Cardiac muscle cell (in vitro differentiated cells and primary cell): ENCODE data around the gene PER1. TPM values are rescaled to one million over a fixed set of nuclear protein-coding genes. Genes with fewer than 3 reads are reported as not detected.
A peak's percentile ranks its signal among the peaks of the same experiment; 100 is the strongest.

ENCODE experiments used
- DNase-seq, 2 donors: peaks; one replicate each; pipeline versions ENCODE4 v3.0.0 to v3.0.0-alpha.2; 2010 to 2017; ENCODE audit warnings: low read depth in 1 of 2, low spot score in 1 of 2
- H3K27ac ChIP-seq: fragments of 200-600 bp; sonication (generic); 2 replicates; pipeline ENCODE4 v1.5.1; 2016
- H3K27me3 ChIP-seq: fragments of 200-600 bp; sonication (generic); 2 replicates; pipeline ENCODE4 v1.6.0; 2016; ENCODE audit warnings: control low read depth
- H3K36me3 ChIP-seq: fragments of 200-600 bp; sonication (generic); 2 replicates; pipeline ENCODE4 v1.5.1; 2016; ENCODE audit warnings: control low read depth
- H3K4me1 ChIP-seq: fragments of 200-600 bp; sonication (generic); 2 replicates; pipeline ENCODE4 v1.8.1; 2017; ENCODE audit warnings: low read depth, mild to moderate bottlenecking, mixed run types
- H3K4me3 ChIP-seq: fragments of 200-600 bp; sonication (generic); 2 replicates; pipeline ENCODE4 v1.5.1; 2016; ENCODE audit warnings: mild to moderate bottlenecking
- H3K9me3 ChIP-seq: fragments of 200-600 bp; sonication (generic); 2 replicates; pipeline ENCODE4 v1.5.1; 2017; ENCODE audit warnings: low read depth, mild to moderate bottlenecking, control low read depth
- polyA plus RNA-seq: library from polyadenylated mRNA; unstranded; fragments of >200 nt; fragmentation: Nextera tagmentation; extraction: Ambion mirVana; gene quantifications from 2 replicates; pipeline ENCODE4 v1.2.1, GENCODE V29; 2016
- total RNA-seq: library from RNA; depleted of rRNA; stranded (reverse); fragments of >200 nt; gene quantifications from 2 replicates; pipeline ENCODE4 v1.2.3, GENCODE V29; 2016
- TF ChIP-seq, protein P1 (sequence below): IDR thresholded peaks from 2 replicates; pipeline ENCODE4 v1.5.1; 2012; ENCODE audit warnings: low read depth, mild to moderate bottlenecking, low read length

Gene PER1, protein sequence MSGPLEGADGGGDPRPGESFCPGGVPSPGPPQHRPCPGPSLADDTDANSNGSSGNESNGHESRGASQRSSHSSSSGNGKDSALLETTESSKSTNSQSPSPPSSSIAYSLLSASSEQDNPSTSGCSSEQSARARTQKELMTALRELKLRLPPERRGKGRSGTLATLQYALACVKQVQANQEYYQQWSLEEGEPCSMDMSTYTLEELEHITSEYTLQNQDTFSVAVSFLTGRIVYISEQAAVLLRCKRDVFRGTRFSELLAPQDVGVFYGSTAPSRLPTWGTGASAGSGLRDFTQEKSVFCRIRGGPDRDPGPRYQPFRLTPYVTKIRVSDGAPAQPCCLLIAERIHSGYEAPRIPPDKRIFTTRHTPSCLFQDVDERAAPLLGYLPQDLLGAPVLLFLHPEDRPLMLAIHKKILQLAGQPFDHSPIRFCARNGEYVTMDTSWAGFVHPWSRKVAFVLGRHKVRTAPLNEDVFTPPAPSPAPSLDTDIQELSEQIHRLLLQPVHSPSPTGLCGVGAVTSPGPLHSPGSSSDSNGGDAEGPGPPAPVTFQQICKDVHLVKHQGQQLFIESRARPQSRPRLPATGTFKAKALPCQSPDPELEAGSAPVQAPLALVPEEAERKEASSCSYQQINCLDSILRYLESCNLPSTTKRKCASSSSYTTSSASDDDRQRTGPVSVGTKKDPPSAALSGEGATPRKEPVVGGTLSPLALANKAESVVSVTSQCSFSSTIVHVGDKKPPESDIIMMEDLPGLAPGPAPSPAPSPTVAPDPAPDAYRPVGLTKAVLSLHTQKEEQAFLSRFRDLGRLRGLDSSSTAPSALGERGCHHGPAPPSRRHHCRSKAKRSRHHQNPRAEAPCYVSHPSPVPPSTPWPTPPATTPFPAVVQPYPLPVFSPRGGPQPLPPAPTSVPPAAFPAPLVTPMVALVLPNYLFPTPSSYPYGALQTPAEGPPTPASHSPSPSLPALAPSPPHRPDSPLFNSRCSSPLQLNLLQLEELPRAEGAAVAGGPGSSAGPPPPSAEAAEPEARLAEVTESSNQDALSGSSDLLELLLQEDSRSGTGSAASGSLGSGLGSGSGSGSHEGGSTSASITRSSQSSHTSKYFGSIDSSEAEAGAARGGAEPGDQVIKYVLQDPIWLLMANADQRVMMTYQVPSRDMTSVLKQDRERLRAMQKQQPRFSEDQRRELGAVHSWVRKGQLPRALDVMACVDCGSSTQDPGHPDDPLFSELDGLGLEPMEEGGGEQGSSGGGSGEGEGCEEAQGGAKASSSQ (N-terminal part only)
- total RNA-seq, result 42.3 and 51.9 TPM in 2 replicates
- polyA plus RNA-seq, result 28.2 and 47.7 TPM in 2 replicates

DNA sequence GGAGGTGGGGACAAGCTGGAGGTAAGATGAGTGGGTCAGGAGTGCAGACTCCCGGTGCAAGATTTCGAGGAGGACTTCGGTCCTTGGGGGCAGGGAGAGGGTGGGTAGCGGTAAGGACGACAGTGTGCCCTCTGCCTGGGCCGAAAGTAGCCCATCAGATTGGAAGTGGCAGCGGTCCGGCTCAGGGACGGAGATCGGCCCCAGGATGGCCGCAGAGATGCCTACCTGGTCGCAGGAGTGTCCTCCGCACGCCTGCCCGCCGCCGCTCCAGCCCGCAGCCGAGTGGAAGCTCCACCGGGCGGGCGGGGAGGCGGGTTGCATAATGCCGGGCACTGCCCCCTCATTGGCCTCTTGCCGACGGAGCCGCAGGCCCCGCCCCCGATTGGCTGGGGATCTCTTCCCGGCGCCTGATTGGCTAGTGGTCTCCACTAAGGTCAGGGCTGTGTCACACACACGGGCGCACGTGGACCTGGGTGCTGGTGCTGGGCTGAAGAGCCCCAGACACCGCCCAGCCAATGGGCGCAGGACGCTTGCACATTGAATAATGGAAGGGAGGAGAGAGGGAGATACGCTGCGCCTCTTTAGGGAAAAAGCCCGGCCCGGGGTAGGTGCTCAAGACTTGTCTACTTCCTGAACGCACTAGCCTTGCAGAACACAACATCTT is at the start of gene PER1:
TSS of gene PER1 (minus strand) at position 293 of the 664 bp plus-strand sequence. CDS start 1,698 bp downstream, outside the sequence.
- Histone ChIP-seq H3K36me3 (peaks cover 24% of the 10 kb centered on the region), H3K27me3 (no peaks in the 10 kb centered on the region), H3K9me3 (no peaks in the 10 kb centered on the region), H3K4me3 (peak within 1 kb of the TSS; percentile 64), H3K4me1 (peaks cover 38% of the 10 kb centered on the region), H3K27ac (peak within 1 kb of the TSS; percentile 97)
- peak; percentile 96 to 98 for DNase-seq
- TF ChIP-seq, protein P1, sequence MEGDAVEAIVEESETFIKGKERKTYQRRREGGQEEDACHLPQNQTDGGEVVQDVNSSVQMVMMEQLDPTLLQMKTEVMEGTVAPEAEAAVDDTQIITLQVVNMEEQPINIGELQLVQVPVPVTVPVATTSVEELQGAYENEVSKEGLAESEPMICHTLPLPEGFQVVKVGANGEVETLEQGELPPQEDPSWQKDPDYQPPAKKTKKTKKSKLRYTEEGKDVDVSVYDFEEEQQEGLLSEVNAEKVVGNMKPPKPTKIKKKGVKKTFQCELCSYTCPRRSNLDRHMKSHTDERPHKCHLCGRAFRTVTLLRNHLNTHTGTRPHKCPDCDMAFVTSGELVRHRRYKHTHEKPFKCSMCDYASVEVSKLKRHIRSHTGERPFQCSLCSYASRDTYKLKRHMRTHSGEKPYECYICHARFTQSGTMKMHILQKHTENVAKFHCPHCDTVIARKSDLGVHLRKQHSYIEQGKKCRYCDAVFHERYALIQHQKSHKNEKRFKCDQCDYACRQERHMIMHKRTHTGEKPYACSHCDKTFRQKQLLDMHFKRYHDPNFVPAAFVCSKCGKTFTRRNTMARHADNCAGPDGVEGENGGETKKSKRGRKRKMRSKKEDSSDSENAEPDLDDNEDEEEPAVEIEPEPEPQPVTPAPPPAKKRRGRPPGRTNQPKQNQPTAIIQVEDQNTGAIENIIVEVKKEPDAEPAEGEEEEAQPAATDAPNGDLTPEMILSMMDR, result no peak

DNA sequence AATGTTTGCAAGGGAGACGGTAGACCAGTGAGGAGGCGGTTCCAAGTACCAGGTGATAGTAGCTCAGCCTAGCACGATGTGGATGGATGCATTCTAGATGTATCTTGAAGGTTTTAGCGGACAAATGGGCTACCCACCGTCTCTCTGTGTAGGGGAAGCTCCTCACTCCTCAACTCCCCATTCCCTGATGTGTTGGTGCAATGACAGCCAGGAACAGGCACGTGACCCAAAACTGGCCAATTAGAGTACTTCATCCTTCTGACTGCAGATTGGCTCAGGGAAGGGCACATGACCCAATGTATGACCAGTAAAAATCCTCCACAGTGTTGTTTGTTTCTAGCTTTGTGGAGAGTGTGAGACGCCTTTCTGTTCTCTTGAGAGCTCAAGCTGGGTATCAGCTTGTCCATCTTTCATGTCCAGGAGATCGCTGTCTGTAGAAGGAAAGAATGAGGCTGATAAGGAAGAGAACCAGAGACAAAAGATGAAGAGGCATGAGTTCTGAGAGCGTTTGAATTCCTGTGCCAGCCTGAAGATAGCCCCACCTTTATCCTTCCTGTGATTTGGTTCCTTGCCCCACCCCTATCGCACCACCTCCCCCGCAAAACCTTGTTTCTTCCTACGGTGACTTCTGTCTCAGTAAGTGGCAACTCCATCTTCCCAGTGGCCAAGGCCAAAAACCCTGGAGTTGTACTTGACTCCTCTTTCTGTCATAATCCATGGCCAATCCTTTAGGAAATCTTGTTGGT is 40.0 kb upstream of the PER1 start:
- TF ChIP-seq, protein P1, result no peak
- Histone ChIP-seq H3K4me1 (peaks cover 10% of the 10 kb centered on the region), H3K27me3 (no peaks in the 10 kb centered on the region), H3K9me3 (no peaks in the 10 kb centered on the region), H3K36me3 (no peaks in the 10 kb centered on the region), H3K27ac (peak overlapping the region; percentile 92), H3K4me3 (peak overlapping the region; percentile 27)
- DNase-seq, result peak; percentile 93

DNA sequence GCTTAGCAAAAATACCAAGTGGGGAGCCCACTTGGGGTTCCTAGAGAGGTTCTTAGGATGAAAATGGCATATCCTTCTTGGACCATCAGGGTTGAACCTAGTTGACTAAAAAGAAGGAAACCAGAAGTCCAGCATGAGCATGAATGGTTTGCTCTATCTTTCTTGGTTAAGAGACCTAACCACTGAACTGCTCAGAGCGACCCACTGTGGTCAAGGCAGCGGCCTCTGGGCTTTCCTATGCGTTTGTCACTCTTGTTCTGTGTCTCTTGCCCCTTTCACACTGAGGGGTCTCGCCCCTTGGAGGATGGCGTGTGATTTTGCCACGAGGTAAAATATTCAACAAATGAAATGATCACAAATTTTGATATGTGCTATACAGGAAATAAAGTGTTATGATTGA is 38.3 kb upstream of the PER1 start:
- H3K27ac ChIP-seq, result no peak overlapping the region

DNA sequence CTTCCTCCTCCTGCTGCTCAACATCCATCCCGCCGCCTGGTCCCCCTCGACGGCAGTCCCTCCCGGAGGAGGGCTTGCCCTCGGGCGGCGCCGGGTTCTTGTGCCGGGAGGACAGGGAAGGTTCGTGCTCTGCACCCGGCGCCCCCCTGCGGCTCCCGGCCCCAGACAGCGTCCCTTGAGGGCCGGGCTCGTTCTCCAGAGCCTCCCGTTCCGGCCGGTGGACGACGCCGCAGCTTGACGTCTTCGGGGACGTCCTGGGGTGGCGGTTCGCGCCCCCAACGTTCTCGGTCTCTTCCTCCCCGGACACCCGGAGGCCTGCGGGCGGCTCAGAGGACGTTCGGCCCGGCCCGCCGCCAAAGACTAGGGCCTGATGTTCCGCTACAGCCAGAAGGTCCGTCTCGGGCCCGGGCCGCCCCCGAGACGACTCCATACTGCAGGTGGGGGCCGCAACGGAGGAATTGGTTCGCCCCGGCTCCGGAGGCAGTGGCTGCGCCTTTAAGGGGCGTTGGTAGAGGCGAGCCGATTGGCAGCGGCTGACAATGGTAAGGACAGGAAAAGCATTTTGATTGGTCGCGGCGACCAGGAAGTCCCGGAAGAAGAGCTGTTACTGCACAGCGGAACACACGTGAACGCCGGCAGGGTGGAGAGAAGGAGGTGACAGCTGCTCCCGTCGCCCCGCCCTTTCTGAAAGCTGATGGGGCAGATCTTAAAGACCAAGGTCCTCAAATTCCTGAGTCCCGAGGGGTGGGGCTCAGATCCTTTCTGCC is 37.7 kb upstream of the PER1 start, which contains the start of gene BORCS6:
TSS of gene BORCS6 (minus strand) at position 470 of the 767 bp plus-strand sequence. CDS start at position 430, 40 bp downstream.
- Histone ChIP-seq H3K27me3 (no peaks in the 10 kb centered on the region), H3K4me1 (peaks cover 10% of the 10 kb centered on the region), H3K27ac (peak within 1 kb of the TSS; percentile 87), H3K9me3 (no peaks in the 10 kb centered on the region), H3K36me3 (no peaks in the 10 kb centered on the region), H3K4me3 (peak within 1 kb of the TSS; percentile 80)
- peak; percentile 98 to 99 for DNase-seq
- TF ChIP-seq, protein P1, result no peak

More for the DNA sequence above, 38.3 kb upstream of the PER1 start:
- TF ChIP-seq, protein P1, result no peak
- Histone ChIP-seq H3K9me3 (no peaks in the 10 kb centered on the region), H3K4me1 (peaks cover 10% of the 10 kb centered on the region), H3K36me3 (no peaks in the 10 kb centered on the region), H3K4me3 (peak overlapping the region; percentile 80), H3K27me3 (no peaks in the 10 kb centered on the region)
- no peak for DNase-seq
